ENCODE results near the gene MRGPRX3.

Gene MRGPRX3

GRCh38 chr11:18168372-18168771 lies 36.0 kb downstream of the MRGPRX3 start:
- DNase-seq (ENCODE audit: low read depth in 2 of 2): no peak

- no peak for DNase-seq (ENCODE audit: low read depth in 2 of 2)
These were observed 39.1 kb downstream of the MRGPRX3 start for GRCh38 chr11:18171377-18172000.

GRCh38 chr11:18172666-18173065 lies 40.3 kb downstream of the MRGPRX3 start, which contains the start of gene MRGPRX4:
MRGPRX4 (plus strand) TSS chr11:18172837; CDS start chr11:18173257, 420 bp downstream.
- DNase-seq (ENCODE audit: low read depth in 2 of 2): no peak

- DNase-seq (ENCODE audit: low read depth in 2 of 2): no peak
These were observed 41.0 kb downstream of the MRGPRX3 start for GRCh38 chr11:18173225-18173866.

Data from activated CD4-positive, alpha-beta T cell treated with anti-CD3 and anti-CD28 coated beads for 24 hours (primary cell).